HG03097 (cell line): ENCODE data around the gene NXN.

Experiments
- ATAC-seq: cut with Tn5 transposase; IDR thresholded peaks from one replicate; pipeline ENCODE4 v1.9.1; 2021; ENCODE audit not compliant: unreplicated experiment, low FRiP score

NXN gene

DNA sequence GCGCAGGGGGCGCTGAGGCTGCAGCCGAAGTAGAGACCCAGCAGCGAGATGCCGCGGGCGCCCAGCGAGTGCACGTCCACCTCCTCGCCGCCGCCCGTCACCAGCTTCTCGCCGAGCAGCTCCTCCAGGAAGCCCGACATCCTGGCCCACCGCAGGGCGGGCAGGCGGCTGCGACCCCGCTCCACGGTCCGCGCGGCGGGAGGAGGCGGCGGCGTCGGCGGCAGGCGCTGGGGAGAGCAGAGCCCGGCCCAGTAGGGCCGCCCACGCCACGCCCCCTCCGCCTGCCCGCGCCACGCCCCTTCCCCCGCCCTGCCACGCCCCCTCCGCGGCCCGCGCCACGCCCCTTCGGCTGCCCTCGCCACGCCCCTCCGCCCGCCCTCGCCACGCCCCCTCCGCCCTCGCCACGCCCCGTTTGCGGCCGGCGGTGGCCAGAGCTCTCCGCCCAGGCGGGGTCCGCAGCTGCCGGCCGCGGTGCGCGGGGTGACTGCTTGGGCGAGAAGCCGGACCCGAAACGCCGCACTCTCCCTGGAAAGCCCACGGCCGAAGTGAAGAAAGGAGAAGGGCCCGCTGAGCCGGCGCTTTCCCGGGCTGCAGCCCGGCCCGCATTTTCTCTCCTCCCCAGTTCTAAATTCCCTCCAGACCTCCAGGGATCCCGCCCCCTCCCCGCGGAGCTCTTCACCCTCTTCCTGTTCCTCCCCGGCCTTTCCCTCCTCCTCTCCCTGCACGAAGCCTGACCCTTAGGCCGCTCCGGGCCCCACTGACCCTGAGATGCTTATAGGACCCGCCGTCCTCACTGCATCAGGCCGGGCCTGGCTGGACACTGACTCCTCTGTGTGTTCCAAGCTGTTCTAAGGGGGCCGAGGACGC lies at the start of gene NXN:
Gene NXN (minus strand): TSS at position 238 of the 867 bp plus-strand sequence.
- ATAC-seq = peak; percentile 54

DNA sequence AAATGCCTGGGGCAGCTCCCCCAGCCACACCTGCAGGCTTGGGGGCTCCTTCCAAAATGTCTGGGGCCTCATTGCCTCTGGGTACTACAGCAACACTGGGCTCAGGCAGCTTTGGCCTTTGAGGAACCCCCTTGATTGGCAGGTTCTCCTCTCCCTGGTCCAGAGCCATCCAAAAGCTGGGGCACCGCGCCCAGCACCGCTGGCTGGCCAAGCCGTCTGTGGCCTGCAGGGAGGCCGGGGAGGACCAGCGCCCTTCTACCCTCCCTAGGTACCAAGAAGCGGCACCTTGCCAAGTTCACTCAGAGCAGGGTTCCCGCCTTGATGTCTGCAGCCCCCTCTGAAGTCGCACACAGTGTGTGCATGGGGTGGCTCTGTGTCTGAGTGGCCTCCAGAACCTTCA lies 47.5 kb upstream of the NXN start:
- ATAC-seq = no peak

- no peak for ATAC-seq
Measured at GRCh38 chr17:1026599-1026975, 47.0 kb upstream of the NXN start.

DNA sequence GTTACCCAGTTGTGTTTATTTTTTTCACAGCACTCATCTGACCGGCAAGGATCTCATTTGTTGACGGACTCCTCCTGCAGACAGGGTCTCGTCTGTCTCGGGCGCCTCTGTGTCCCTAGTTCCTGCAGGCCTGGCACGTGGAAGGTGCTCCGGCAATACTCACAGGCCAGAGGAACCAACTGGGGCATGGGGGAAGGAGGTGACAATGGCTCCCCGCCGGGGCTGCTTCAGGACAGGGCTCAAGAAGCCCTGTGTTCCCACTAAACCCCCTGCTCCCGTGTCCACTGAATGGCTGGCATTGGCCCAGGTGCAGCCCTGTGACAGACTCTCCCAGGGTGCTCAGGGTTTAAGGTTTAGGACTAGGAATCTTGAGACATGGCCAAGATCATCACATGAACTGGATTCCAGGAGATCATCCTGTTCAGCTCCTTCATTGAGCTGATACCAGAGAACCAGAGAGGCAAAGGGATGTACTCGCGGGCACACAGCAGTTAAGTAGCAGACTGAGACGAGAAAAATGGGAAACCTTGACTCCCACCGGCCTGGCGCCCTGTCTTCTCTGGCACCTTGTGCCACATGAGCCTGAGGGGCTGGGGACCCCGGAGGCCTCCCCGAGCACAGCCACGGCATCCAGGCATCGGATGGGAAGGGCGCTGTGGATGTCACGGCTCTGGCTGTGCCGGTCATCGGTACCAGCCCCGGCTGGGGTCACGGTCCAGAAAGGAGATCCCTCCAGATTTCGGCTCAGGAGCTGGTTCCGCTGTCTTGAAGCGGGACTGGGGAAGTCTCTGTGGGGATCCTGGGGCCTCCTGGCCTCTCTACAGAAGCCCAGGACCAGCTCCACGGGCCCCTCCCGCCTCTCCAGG lies 46.4 kb upstream of the NXN start:
- no peak for ATAC-seq

GRCh38 chr17:1024076-1024475 lies 44.5 kb upstream of the NXN start:
- ATAC-seq = no peak

- no peak for ATAC-seq
Measured at GRCh38 chr17:1022278-1023024, 42.9 kb upstream of the NXN start.

GRCh38 chr17:1021147-1021546 lies 41.6 kb upstream of the NXN start:
- ATAC-seq = no peak

- ATAC-seq = no peak
Measured at GRCh38 chr17:1019451-1019850, 39.9 kb upstream of the NXN start.

DNA sequence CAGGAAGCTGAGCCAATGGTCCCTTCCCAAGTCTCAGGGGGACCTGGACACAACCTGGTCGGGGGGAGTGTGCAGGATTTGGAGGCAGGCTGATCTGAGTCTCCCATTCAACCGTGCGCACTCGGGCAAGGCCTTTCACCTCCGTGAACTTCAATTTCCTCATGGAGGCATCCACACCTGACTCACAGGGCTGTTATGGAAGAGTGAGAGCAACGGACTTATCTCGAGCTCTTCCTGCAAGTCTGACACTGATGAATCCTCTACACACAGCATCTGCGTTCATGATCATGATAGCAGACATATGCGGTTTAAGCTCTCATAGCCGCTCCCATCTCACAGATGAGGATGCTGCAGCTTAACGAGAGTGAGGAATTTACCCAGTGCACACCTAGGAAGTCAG lies 39.0 kb upstream of the NXN start:
- no peak for ATAC-seq

DNA sequence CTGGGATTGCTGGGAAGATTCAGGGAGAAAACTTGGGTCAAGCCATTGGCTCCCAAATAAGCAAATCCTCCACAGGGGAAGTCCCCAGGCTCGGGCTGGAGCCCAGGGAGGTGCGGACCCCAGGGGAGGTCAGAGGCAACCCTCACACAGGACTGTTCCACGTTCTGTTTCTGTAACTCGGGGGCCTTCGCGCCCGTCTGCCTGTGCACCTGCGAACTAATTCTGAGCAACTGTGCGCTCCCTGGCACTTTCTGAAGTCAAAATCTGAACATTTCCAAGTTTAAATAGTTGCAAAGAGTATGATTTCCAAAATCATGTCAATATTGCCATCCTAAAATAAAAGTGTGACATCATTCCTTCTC lies 34.1 kb upstream of the NXN start:
- no peak for ATAC-seq

DNA sequence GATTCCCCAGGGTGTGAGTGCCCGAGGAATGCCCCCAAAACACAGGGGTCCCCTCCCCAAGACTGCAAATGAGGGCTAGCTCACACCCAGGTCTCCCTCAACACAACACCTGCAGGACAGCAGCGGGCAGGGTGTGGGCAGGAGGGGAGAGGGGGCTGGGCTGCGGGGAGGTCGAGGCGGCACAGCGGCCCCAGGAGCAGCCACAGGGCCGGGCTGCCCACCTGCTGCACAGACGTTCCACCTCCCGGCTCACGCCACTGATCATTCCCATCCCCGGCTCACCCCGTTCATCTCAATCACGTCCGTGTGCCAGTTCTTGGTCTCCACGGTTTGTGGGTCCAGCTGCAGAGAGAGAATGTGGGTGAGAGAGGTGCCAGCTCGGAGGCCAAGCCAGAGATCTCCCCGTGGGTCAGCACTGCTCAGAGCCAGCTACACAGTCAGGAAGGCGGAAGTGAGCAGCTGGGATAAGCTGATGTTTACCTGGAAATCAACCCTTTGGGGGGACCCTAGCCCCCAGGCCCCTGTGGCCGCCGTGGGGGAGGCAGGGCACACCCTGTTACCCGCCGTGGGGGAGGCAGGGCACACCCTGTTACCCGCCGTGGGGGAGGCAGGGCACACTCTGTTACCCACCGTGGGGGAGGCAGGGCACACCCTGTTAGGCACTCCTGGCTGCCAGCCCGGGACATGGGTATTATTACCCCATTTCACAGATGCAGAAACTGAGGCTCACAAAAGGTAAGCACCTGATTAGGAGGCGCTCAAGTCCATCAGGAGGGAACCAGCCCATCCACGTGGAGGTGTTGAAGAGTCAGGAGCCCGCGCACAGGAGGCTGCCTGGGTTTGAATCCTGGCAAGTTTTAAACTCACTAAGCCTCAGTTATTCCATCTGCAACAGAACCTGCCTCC lies 33.5 kb upstream of the NXN start:
- no peak for ATAC-seq

DNA sequence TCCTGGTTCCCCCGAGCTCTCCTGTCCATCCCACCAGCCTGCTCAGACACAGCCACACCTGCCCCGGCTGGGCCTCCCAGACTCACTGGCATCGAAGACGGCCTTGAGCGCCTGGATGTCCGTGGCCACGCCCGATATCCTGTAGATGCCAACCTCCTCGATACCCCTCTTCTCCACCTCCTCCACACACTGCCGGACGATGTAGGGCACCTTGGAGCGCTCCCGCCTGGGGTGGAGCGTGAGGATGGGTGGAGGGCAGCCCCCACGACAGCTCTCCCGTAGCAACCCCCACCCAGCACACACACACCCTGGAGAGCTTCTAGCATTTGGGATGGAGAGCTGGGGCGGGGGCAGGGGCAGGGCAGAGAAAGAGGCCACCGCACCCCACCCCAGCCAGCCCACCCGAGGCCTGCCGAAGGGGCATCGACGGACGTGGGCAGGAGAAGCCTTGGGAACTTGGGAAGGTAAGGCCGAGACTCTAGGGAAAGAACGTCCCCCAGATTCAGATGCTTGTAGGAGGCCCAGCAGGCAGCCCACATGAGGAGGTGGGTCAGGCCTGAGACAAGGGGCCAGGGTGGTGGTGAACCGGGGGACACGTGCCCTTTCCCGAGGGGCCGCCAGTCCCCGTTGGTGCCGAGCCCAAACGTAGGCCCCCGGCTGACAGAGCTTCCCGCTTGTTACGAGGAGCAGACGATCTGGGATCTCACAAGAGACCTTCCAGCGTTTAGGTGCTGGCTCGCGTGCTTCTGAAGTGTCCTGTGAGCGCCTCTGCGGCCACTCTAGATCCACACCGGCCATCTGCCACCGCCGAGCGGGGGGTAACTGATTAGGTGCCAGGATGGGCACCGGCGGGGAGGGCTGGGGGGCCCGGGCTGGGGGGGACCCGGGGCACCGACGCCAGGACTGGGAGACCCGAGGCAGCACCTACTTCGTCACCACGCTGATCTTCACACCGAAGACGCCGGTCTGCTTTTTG lies 32.5 kb upstream of the NXN start:
- ATAC-seq = no peak

- no peak for ATAC-seq
Measured at GRCh38 chr17:1011138-1011537, 31.6 kb upstream of the NXN start.

- no peak for ATAC-seq
Measured at GRCh38 chr17:1010586-1010985, 31.0 kb upstream of the NXN start.

GRCh38 chr17:1010086-1010450 lies 30.5 kb upstream of the NXN start:
- no peak for ATAC-seq

DNA sequence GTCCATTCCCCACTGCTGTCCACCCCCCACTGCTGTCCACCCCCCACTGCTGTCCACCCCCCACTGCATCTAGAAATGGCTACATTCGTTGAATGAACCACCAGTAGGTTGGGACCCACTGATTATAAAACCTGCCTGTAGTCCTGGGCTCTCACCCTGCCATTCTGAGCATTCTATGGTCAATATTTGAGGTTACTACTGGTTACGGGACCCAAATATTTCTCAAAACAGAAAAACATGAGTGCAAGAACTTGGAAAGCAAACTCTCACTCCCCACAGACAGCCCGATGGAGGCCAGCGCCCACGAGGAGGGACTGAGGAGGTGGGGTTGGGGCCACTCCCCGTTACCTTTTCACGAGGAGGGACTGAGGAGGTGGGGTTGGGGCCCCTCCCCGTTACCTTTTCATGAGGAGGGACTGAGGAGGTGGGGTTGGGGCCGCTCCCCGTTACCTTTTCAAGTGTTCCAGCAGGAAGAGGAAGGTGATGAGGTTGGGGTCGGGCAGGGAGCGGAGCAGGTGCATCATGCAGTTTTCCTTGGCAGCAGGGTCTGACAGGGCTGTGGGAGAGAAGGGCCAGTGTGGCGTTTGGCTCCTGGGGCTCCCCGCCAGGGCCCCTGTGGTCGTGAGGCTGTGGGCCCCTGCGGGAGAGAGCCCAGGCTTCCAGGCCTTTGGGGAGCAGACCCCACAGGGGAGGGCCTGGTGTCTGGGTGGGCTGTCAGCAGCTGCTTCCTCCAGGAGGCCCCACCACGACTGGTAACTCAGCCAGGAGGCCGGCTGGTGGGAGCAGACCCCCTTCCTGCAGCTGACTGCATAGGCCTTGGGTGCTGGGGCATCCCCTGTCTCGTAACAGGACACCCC lies 29.9 kb upstream of the NXN start:
- ATAC-seq = no peak

GRCh38 chr17:1008008-1008761 lies 28.6 kb upstream of the NXN start:
- no peak for ATAC-seq
